Liver (tissue), 9 donors: ENCODE measurements around the gene PARVB. TPM values are rescaled to one million over a fixed set of nuclear protein-coding genes. Genes with fewer than 3 reads are reported as not detected.

Experiments
- DNase-seq: peaks from one replicate; pipeline ENCODE4 v3.0.0-alpha.2; 2017; ENCODE audit warnings: low spot score
- H3K27ac ChIP-seq, 2 donors: one replicate each; pipeline ENCODE4 v1.7.0; 2013; ENCODE audit warnings: inconsistent platforms in 2 of 2, low read length in 2 of 2, control low read depth in 1 of 2, low read depth in 1 of 2, mild to moderate bottlenecking in 1 of 2
- H3K27me3 ChIP-seq, 4 donors: one replicate each; pipeline versions ENCODE4 v1.6.1 to v1.7.0; 2013; ENCODE audit warnings: low read length in 3 of 4, inconsistent platforms in 1 of 4, mild to moderate bottlenecking in 1 of 4, moderate library complexity in 1 of 4; ENCODE audit not compliant: control insufficient read depth in 4 of 4, insufficient read depth in 4 of 4
- H3K36me3 ChIP-seq, 4 donors: one replicate each; pipeline versions ENCODE4 v1.6.1 to v1.7.0; 2013; ENCODE audit warnings: low read length in 3 of 4, mild to moderate bottlenecking in 3 of 4, low read depth in 1 of 4, moderate library complexity in 1 of 4; ENCODE audit not compliant: control insufficient read depth in 4 of 4, insufficient read depth in 3 of 4
- H3K4me1 ChIP-seq, 4 donors: one replicate each; pipeline versions ENCODE4 v1.6.1 to v1.7.0; 2013; ENCODE audit warnings: low read length in 3 of 4, mild to moderate bottlenecking in 3 of 4, moderate library complexity in 1 of 4; ENCODE audit not compliant: control insufficient read depth in 4 of 4, insufficient read depth in 4 of 4
- H3K4me3 ChIP-seq, 3 donors: one replicate each; pipeline versions ENCODE4 v1.6.1 to v1.7.0; 2013; ENCODE audit warnings: low read length in 3 of 3, control low read depth in 1 of 3, low read depth in 1 of 3, mild to moderate bottlenecking in 1 of 3
- H3K9ac ChIP-seq, 2 donors: one replicate each; pipeline ENCODE4 v1.7.0; 2013; ENCODE audit warnings: low read length in 2 of 2, mild to moderate bottlenecking in 2 of 2, moderate library complexity in 2 of 2, control low read depth in 1 of 2, low read depth in 1 of 2
- H3K9me3 ChIP-seq, 4 donors: one replicate each; pipeline versions ENCODE4 v1.6.1 to v1.7.0; 2013; ENCODE audit warnings: low read length in 3 of 4; ENCODE audit not compliant: control insufficient read depth in 4 of 4
- EGR1 ChIP-seq, 2 donors: IDR thresholded peaks; 2 replicates each; pipeline ENCODE4 v1.6.1; 2016 to 2018; ENCODE audit warnings: antibody characterized with exemption in 2 of 2, low read depth in 2 of 2
- FOXA1 ChIP-seq: IDR thresholded peaks from 2 replicates; pipeline ENCODE4 v1.6.1; 2016; ENCODE audit warnings: antibody characterized with exemption
- FOXA2 ChIP-seq: IDR thresholded peaks from 2 replicates; pipeline ENCODE4 v1.6.1; 2016; ENCODE audit warnings: antibody characterized with exemption
- GABPA ChIP-seq, 2 donors: IDR thresholded peaks in 1 of 2; conservative IDR thresholded peaks in 1 of 2; 2 replicates each; pipeline ENCODE4 v1.6.1; 2016; ENCODE audit warnings: antibody characterized with exemption in 2 of 2, mild to moderate bottlenecking in 1 of 2, moderate library complexity in 1 of 2
- HNF4A ChIP-seq, 2 donors: conservative IDR thresholded peaks; 2 replicates each; pipeline ENCODE4 v1.6.1; 2016; ENCODE audit warnings: antibody characterized with exemption in 2 of 2, mild to moderate bottlenecking in 2 of 2
- HNF4G ChIP-seq: IDR thresholded peaks from 2 replicates; pipeline ENCODE4 v1.6.1; 2016; ENCODE audit warnings: antibody characterized with exemption
- JUND ChIP-seq, 2 donors: IDR thresholded peaks; 2 replicates each; pipeline ENCODE4 v1.6.1; 2016; ENCODE audit warnings: antibody characterized with exemption in 2 of 2
- RAD21 ChIP-seq, 2 donors: IDR thresholded peaks; 2 replicates each; pipeline ENCODE4 v1.6.1; 2016; ENCODE audit warnings: antibody characterized with exemption in 2 of 2, mild to moderate bottlenecking in 2 of 2
- RXRA ChIP-seq, 2 donors: IDR thresholded peaks; 2 replicates each; pipeline ENCODE4 v1.6.1; 2017 to 2018; ENCODE audit warnings: antibody characterized with exemption in 2 of 2, mild to moderate bottlenecking in 1 of 2
- WGBS: extraction: QIAGEN DNeasy Blood & Tissue Kit; methylation state at CpG from one replicate; pipeline ENCODE4 v1.1.7; 2013; 5-methylcytosine and 5-hydroxymethylcytosine counted together
- polyA plus RNA-seq, 2 donors: library from polyadenylated mRNA; stranded (reverse) in 1 of 2; unstranded in 1 of 2; fragments of 200-250 nt in 1 of 2; fragments of >200 nt in 1 of 2; fragmentation: Nextera tagmentation in 1 of 2; extraction: Ambion mirVana in 1 of 2; gene quantifications; one replicate each; pipeline versions ENCODE4 v1.2.1 to v1.2.3, GENCODE V29; 2013 to 2015
- total RNA-seq, 2 donors: library from RNA; depleted of rRNA; stranded (reverse); fragments of >200 nt; gene quantifications; one replicate each; pipeline ENCODE4 v1.2.3, GENCODE V29; 2014
- TF ChIP-seq, protein P1 (sequence below): fragments of 150-350 bp; IDR thresholded peaks from 2 replicates; pipeline ENCODE4 v1.5.1; 2017; ENCODE audit warnings: improper control_type of control experiment, low read depth, low read length; ENCODE audit not compliant: missing input control
- TF ChIP-seq, protein P2 (sequence below): IDR thresholded peaks from 2 replicates; pipeline ENCODE4 v1.6.1; 2016; ENCODE audit warnings: antibody characterized with exemption
- TF ChIP-seq, protein P3 (sequence below): IDR thresholded peaks from 2 replicates; pipeline ENCODE4 v1.6.1; 2016; ENCODE audit warnings: antibody characterized with exemption
- TF ChIP-seq, protein P4 (sequence below): IDR thresholded peaks from 2 replicates; pipeline ENCODE4 v1.6.1; 2016; ENCODE audit warnings: antibody characterized with exemption
- donor health status: healthy.
- donor health status: healthy.
- donor health status: healthy.
- donor health status: healthy.
- donor health status: healthy.

PARVB gene
- total and polyA plus RNA-seq, 4 donors = 3.2 to 55.5 (median 17.7) TPM

DNA sequence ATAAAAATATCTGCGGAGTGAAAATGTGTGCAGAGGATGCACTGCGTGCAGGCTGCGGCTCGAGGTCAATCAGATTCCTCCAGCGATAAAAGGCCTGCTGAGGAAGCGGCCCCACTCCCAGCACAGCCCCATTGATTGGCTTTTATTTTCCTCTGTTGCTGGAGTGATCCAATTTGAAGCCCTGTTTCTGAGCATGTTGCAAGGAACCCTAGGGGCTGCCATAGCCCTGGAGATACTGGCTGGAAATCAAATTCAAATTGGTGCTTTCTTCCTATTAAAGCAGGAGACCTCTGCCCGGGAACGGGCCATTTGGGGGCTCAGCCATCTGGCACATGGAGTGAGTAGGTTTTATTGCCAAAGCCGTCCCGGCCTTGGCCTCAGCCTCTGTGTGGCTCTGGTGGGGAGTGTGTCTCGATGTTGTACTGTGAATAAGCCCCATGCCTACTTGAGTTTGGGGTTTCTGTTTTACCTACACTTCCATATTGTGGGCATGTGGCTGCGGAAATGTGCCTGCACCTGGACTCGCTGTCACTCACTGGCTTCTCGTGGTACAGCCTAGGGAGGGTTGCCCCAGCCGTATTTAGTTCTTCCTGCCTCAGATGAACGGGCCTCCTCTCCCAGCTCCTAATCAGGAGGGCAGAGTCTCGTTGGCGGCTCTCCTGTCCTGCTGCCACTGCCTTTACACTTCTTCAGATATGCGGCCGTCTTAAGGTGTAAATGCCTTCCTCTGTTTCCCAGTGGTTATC is 25.6 kb downstream of the PARVB start:
- H3K36me3 ChIP-seq = no peaks in the 10 kb centered on the region
- peak overlapping the region in 1 of 2 donors; percentile 25 for H3K27ac ChIP-seq
- H3K9ac ChIP-seq = no peak overlapping the region
- DNase-seq = no peak
- H3K4me1 ChIP-seq = no peaks in the 10 kb centered on the region
- H3K4me3 ChIP-seq = no peak overlapping the region
- TF ChIP-seq, protein P1, sequence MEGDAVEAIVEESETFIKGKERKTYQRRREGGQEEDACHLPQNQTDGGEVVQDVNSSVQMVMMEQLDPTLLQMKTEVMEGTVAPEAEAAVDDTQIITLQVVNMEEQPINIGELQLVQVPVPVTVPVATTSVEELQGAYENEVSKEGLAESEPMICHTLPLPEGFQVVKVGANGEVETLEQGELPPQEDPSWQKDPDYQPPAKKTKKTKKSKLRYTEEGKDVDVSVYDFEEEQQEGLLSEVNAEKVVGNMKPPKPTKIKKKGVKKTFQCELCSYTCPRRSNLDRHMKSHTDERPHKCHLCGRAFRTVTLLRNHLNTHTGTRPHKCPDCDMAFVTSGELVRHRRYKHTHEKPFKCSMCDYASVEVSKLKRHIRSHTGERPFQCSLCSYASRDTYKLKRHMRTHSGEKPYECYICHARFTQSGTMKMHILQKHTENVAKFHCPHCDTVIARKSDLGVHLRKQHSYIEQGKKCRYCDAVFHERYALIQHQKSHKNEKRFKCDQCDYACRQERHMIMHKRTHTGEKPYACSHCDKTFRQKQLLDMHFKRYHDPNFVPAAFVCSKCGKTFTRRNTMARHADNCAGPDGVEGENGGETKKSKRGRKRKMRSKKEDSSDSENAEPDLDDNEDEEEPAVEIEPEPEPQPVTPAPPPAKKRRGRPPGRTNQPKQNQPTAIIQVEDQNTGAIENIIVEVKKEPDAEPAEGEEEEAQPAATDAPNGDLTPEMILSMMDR = no peak
- TF ChIP-seq EGR1 (IDR thresholded peaks at IDR 0.05; ENCODE audit: low read depth in 2 of 2) (no peak), RXRA (IDR thresholded peaks at IDR 0.05) (no peak), FOXA2 (no peak), FOXA1 (no peak)
- TF ChIP-seq, protein P2, sequence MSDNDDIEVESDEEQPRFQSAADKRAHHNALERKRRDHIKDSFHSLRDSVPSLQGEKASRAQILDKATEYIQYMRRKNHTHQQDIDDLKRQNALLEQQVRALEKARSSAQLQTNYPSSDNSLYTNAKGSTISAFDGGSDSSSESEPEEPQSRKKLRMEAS = no peak
- H3K27me3 ChIP-seq = no peaks in the 10 kb centered on the region
- 72% methylated on average over 20 of the region's 20 CpGs for WGBS
- H3K9me3 ChIP-seq = no peaks in the 10 kb centered on the region

DNA sequence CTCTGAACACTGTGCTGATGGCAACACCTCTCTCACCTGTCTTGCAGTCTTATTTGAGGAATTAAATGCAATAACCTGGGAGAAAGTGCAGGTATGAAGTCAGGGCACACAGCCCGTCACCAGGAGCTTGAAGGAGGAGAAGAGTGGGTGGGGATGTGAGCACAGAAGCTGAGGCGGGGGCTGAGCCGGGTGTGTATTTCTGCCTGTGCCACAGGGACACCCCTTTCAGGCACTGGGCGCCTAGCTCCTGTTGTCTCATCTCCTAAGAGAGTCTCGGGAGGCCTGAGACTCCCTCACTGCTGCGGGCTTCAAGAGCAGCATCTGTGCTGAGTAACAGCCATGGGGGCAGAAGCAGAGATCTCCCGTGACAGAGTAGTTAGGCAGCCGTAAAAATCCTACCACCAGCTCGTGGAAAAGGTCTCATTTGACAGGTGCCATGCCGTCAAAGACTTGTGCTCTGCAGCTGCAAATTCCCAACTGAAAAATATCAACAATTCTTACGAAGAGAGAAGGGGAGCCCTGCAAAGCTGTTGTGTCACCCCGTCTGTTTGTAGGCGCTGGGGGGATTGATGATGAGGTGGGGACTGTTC is 26.8 kb downstream of the PARVB start:
- 81% methylated on average over 13 of the region's 13 CpGs for WGBS
- Histone ChIP-seq H3K4me3 (no peak overlapping the region), H3K36me3 (no peaks in the 10 kb centered on the region), H3K27me3 (no peaks in the 10 kb centered on the region), H3K4me1 (no peaks in the 10 kb centered on the region), H3K9me3 (no peaks in the 10 kb centered on the region), H3K27ac (peak overlapping the region in 1 of 2 donors; percentile 11), H3K9ac (no peak overlapping the region)
- no peak for DNase-seq
- TF ChIP-seq, protein P3, sequence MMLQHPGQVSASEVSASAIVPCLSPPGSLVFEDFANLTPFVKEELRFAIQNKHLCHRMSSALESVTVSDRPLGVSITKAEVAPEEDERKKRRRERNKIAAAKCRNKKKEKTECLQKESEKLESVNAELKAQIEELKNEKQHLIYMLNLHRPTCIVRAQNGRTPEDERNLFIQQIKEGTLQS = no peak
- TF ChIP-seq EGR1 (IDR thresholded peaks at IDR 0.05; ENCODE audit: low read depth in 2 of 2) (no peak), JUND (IDR thresholded peaks at IDR 0.05) (no peak), RXRA (IDR thresholded peaks at IDR 0.05) (no peak), FOXA1 (no peak), HNF4G (no peak), RAD21 (IDR thresholded peaks at IDR 0.05) (no peak), HNF4A (conservative IDR thresholded peaks at IDR 0.05) (no peak), GABPA (IDR thresholded peaks at IDR 0.05 in 1 of 2, conservative IDR thresholded peaks at IDR 0.05 in 1 of 2) (no peak), FOXA2 (no peak)
- TF ChIP-seq, protein P2 = no peak
- TF ChIP-seq, protein P4, sequence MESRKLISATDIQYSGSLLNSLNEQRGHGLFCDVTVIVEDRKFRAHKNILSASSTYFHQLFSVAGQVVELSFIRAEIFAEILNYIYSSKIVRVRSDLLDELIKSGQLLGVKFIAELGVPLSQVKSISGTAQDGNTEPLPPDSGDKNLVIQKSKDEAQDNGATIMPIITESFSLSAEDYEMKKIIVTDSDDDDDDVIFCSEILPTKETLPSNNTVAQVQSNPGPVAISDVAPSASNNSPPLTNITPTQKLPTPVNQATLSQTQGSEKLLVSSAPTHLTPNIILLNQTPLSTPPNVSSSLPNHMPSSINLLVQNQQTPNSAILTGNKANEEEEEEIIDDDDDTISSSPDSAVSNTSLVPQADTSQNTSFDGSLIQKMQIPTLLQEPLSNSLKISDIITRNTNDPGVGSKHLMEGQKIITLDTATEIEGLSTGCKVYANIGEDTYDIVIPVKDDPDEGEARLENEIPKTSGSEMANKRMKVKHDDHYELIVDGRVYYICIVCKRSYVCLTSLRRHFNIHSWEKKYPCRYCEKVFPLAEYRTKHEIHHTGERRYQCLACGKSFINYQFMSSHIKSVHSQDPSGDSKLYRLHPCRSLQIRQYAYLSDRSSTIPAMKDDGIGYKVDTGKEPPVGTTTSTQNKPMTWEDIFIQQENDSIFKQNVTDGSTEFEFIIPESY = no peak
- TF ChIP-seq, protein P1 = no peak
